Measurements from ENCODE around the gene MUL1. TPM values are rescaled to one million over a fixed set of nuclear protein-coding genes. Genes with fewer than 3 reads are reported as not detected.

MUL1 gene
- total and polyA plus RNA-seq, 2 of the 8 experiments (the other 6 are each of a cell fraction or from before 2014, with no cell fraction given) = 16.4 to 20.8 TPM

DNA sequence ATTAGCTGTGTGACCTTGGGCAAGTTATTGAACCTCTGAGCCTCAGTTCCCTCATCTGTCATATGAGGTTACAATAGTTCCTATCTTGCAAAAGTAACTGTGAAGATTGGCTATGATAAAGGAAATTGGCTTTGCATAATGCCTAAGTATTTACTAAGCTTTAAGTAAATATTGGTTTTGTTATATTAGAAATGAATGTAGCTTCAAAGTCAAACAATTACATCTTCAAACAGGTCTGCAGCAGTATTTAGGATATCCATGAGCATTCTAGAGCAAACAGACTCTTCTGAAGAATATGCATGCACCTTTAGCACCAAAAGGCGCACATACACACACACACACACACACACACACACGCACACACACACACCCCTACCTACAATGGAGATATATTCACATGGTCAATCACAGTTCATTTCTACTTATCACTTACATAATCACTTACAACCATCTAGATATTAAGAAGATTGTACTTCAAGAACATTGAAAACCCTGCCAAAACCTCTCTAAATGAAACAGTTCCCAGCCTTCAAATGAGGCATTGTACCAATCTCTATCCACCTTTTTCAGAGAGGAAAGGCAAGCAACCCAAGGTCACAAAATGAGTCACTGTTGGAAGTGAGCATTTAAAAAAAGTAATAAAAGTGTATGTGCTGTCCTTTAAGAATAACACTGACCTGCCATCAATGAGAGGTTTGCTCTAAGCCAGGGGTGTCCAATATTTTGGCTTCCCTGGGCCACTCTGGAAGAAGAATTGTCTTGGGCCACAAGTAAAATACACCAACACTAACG lies 31.0 kb upstream of the MUL1 start:
- ChIA-PET CTCF (ENCODE audit: partially characterized antibody) (interaction anchor here (1.0 to 2.1 kb wide), 4 partner anchors 9 to 94 kb away, joined by 3 to 6 read pairs (median 6); partner anchors contain the start of gene PINK1), POLR2A (ENCODE audit: partially characterized antibody) (interaction anchor here (1.2 kb wide), 1 partner anchor 10 kb away, joined by 4 read pairs; no protein-coding TSS in a partner anchor)
- no peak overlapping the region for H3K4ac ChIP-seq (replicated peaks; ENCODE audit: insufficient read length, low read depth, low read length)
- H2BK5ac ChIP-seq (ENCODE audit: low read depth, low read length) = no peak overlapping the region
- H3K4me3 ChIP-seq (ENCODE audit: extremely low read depth in 1 of 4, insufficient read depth in 2 of 4, low read depth in 3 of 4, low read length in 4 of 4) = no peak overlapping the region
- H3K56ac ChIP-seq (replicated peaks; ENCODE audit: insufficient read length, low read depth, low read length) = no peak overlapping the region
- no peaks in the 10 kb centered on the region for H3K36me3 ChIP-seq (ENCODE audit: control insufficient read depth in 2 of 4, insufficient read depth in 4 of 4, low read length in 3 of 4)
- H2BK20ac ChIP-seq (ENCODE audit: low read length) = no peak overlapping the region
- no peak overlapping the region for H2BK15ac ChIP-seq (ENCODE audit: low read length)
- H2AFZ ChIP-seq (ENCODE audit: low read length) = no peak overlapping the region
- H3K23ac ChIP-seq (ENCODE audit: insufficient read length) = no peak overlapping the region
- no peaks in the 10 kb centered on the region for H3K79me2 ChIP-seq (ENCODE audit: control insufficient read depth in 1 of 2, insufficient read depth in 2 of 2, low read length in 2 of 2)
- H2BK120ac ChIP-seq (replicated peaks; ENCODE audit: low read depth, low read length) = no peak overlapping the region
- no peak overlapping the region for H3K27ac ChIP-seq (ENCODE audit: low read depth, low read length)
- no peak overlapping the region for H4K8ac ChIP-seq (ENCODE audit: extremely low read depth, insufficient read depth, low read length)
- no peaks in the 10 kb centered on the region for H3K79me1 ChIP-seq (ENCODE audit: low read depth, low read length)
- no peak overlapping the region for H4K91ac ChIP-seq (replicated peaks; ENCODE audit: insufficient read length, low read length)
- no peak overlapping the region for H3K18ac ChIP-seq (ENCODE audit: extremely low read depth, low read length)
- no peak for FAIRE-seq
- peaks cover 0 to 2% (median 0%) of the 10 kb centered on the region in 4 experiments; a peak in 4 of 7 replicates for H3K27me3 ChIP-seq (replicated peaks in 1 of 4; ENCODE audit: control insufficient read depth in 3 of 4, extremely low read depth in 1 of 4, insufficient read depth in 3 of 4, low read length in 3 of 4)
- H3K9me3 ChIP-seq (ENCODE audit: insufficient read depth in 2 of 2, low read depth in 1 of 2, low read length in 1 of 2) = no peaks in the 10 kb centered on the region
- 81% methylated on average over 3 of the region's 3 CpGs; no CpG with 5 or more reads in 1 of the 2 experiments for WGBS, 2 experiments (ENCODE audit: extremely low coverage in 1 of 2, insufficient coverage in 1 of 2, insufficient read length in 1 of 2, insufficient replicate concordance in 2 of 2, low coverage in 1 of 2, low lambda C conversion rate in 2 of 2, missing lambda C conversion rate in 1 of 2)
- no peak overlapping the region for H3K14ac ChIP-seq (ENCODE audit: insufficient read length)
- H2AK5ac ChIP-seq (ENCODE audit: low read depth, low read length) = no peak overlapping the region
- no peak overlapping the region for H3K9ac ChIP-seq (replicated peaks in 1 of 4; ENCODE audit: extremely low read depth in 1 of 4, low read depth in 3 of 4, low read length in 3 of 4)
- no peaks in the 10 kb centered on the region for H4K20me1 ChIP-seq (replicated peaks in 1 of 2; ENCODE audit: control insufficient read depth in 1 of 2, insufficient read depth in 2 of 2, low read length in 2 of 2)
- no peak overlapping the region for H3K4me2 ChIP-seq (ENCODE audit: insufficient read depth in 1 of 2, low read depth in 2 of 2, low read length in 2 of 2)
- H3K23me2 ChIP-seq (ENCODE audit: low read depth, low read length) = no peaks in the 10 kb centered on the region
- no peaks in the 10 kb centered on the region for H3K4me1 ChIP-seq (replicated peaks in 1 of 4; ENCODE audit: control insufficient read depth in 3 of 4, insufficient read depth in 4 of 4, low read length in 3 of 4)
- H4K5ac ChIP-seq (ENCODE audit: insufficient read length, low read depth, low read length) = no peak overlapping the region
- H2BK12ac ChIP-seq (ENCODE audit: low read depth, low read length) = no peak overlapping the region
- no peak for DNase-seq (ENCODE audit: low read depth in 1 of 2, low spot score in 2 of 2)
- TF ChIP-seq SIX5 (IDR thresholded peaks at IDR 0.05; ENCODE audit: low read depth, low read length) = no peak
- TF ChIP-seq CBX8 (IDR thresholded peaks at IDR 0.05; ENCODE audit: borderline replicate concordance, low read depth, low read length) = no peak
- no peak for TF ChIP-seq PHF8 (conservative IDR thresholded peaks at IDR 0.05; ENCODE audit: low read depth, low read length)
- no peak for TF ChIP-seq RBBP5 (IDR thresholded peaks at IDR 0.05; ENCODE audit: borderline replicate concordance, low read depth, low read length)
- no peak for TF ChIP-seq TAF7 (optimal IDR thresholded peaks at IDR 0.05; ENCODE audit: borderline replicate concordance, low read depth, low read length)
- no peak for TF ChIP-seq ASH2L (IDR thresholded peaks at IDR 0.05; ENCODE audit: low read length)
- no peak for TF ChIP-seq HDAC2 (IDR thresholded peaks at IDR 0.05; ENCODE audit: borderline replicate concordance in 1 of 2, low read depth in 2 of 2, low read length in 2 of 2)
- no peak for TF ChIP-seq SAP30 (IDR thresholded peaks at IDR 0.05; ENCODE audit: insufficient read depth, insufficient replicate concordance, low read length)
- no peak for TF ChIP-seq YY1 (IDR thresholded peaks at IDR 0.05; ENCODE audit: low read depth, low read length)
- no peak for TF ChIP-seq BCL11A (IDR thresholded peaks at IDR 0.05; ENCODE audit: low read depth in 2 of 2, low read length in 2 of 2)
- no peak for TF ChIP-seq JUN (IDR thresholded peaks at IDR 0.05; ENCODE audit: low read depth, low read length)
- TF ChIP-seq KDM1A (IDR thresholded peaks at IDR 0.05; ENCODE audit: borderline replicate concordance, low read length) = no peak
